ENCODE measurements around the gene NGFR. TPM values are rescaled to one million over a fixed set of nuclear protein-coding genes. Genes with fewer than 3 reads are reported as not detected.

Gene NGFR, protein sequence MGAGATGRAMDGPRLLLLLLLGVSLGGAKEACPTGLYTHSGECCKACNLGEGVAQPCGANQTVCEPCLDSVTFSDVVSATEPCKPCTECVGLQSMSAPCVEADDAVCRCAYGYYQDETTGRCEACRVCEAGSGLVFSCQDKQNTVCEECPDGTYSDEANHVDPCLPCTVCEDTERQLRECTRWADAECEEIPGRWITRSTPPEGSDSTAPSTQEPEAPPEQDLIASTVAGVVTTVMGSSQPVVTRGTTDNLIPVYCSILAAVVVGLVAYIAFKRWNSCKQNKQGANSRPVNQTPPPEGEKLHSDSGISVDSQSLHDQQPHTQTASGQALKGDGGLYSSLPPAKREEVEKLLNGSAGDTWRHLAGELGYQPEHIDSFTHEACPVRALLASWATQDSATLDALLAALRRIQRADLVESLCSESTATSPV
- 0.07 TPM in 1 of 2 replicates, not detected in the other for total RNA-seq

DNA sequence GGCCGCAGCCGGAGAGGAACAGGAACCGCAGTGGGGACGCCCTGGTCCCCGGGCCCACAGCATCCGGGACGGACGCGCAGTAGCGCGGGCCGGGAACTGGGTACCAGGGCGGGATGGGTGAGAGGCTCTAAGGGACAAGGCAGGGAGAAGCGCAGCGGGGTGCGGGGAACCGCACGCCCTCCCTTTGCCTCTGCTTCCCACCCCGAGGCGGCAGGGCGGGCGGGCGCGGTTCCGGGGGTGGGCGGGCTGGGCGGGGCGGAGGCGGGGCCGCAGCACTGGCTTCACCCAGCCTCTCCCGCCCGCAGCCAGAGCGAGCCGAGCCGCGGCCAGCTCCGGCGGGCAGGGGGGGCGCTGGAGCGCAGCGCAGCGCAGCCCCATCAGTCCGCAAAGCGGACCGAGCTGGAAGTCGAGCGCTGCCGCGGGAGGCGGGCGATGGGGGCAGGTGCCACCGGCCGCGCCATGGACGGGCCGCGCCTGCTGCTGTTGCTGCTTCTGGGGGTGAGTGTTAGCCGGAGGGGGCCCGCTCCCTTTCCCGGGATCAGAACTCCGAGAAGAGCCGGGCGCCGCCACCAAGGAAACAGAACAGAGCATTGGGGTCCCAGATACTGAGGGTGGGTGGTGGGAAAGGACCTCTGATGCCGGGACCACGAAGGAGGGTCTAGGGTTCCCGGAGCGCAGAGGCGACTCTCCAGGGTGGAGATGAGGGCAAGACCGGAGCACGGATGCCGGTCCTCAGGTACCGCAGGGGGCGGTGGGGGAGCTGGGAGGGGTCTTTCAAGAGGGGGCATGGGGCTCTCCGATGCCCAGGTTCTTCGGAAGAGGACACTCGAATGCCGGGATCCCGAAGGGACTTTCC lies at the start of gene NGFR:
NGFR (plus strand) TSS at position 308 of the 856 bp plus-strand sequence; CDS start at position 433, 125 bp downstream.

Small RNA genes within 50 kb of the gene (small RNA-seq; reads per million reads assigned to genes)
- not detected for gene MIR6165

Other genes with a start within 250 kb of the NGFR start
- gene ZNF652, start 133.0 kb upstream of the NGFR start, total RNA-seq, result 19.0 and 21.1 TPM in 2 replicates
- gene PHB1, start 80.4 kb upstream of the NGFR start, total RNA-seq, result 121 and 146 TPM in 2 replicates
- gene NXPH3, start 80.6 kb downstream of the NGFR start, total RNA-seq, result 0.53 and 0.72 TPM in 2 replicates
- 65.1 and 67.0 TPM in 2 replicates for gene SPOP, start 182.8 kb downstream of the NGFR start, total RNA-seq
- gene SLC35B1, start 212.7 kb downstream of the NGFR start, total RNA-seq, result 58.4 and 63.7 TPM in 2 replicates

Data from thoracic aorta endothelial cell (primary cell).